Measurements from ENCODE around the gene MB. TPM values are rescaled to one million over a fixed set of nuclear protein-coding genes. Genes with fewer than 3 reads are reported as not detected.

Gene MB
- total and polyA plus RNA-seq, 2 experiments from 2014 or later, result not detected

GRCh38 chr22:35605851-35606481, 11.2 kb downstream of the MB start:
- Mint-ChIP-seq H3K4me1 (0 out of 3 replicates have a peak, but pooled peaks cover 2% of the 10 kb centered on the region), H3K27ac (no peak overlapping the region), H3K9me3 (no peaks in the 10 kb centered on the region), H3K4me3 (no peak overlapping the region), H3K36me3 (ENCODE audit: low read depth) (no peaks in the 10 kb centered on the region), H3K27me3 (ENCODE audit: insufficient read depth, low read depth, poor library complexity) (peaks cover 4% of the 10 kb centered on the region)
- Histone ChIP-seq H3K36me3 (ENCODE audit: insufficient read depth) (no peaks in the 10 kb centered on the region), H3K4me1 (ENCODE audit: insufficient read depth) (no peaks in the 10 kb centered on the region), H3K9me2 (ENCODE audit: insufficient read depth) (no peaks in the 10 kb centered on the region), H3K4me2 (no peak overlapping the region), H3K79me2 (replicated peaks; ENCODE audit: insufficient read depth) (no peaks in the 10 kb centered on the region), H3K27ac (ENCODE audit: low read depth) (no peak overlapping the region), H4K20me1 (replicated peaks; ENCODE audit: insufficient read depth) (no peaks in the 10 kb centered on the region), H2AFZ (peak overlapping the region; percentile 52; the same call in 1 of the 2 replicates), H3F3A (replicated peaks; ENCODE audit: low read depth) (peaks cover 8% of the 10 kb centered on the region; the same call in 1 of the 2 replicates), H3K27me3 (ENCODE audit: insufficient read depth) (no peaks in the 10 kb centered on the region), H3K4me3 (no peak overlapping the region)
- TF ChIP-seq EZH2 (IDR thresholded peaks at IDR 0.05; ENCODE audit: low read depth, unreplicated experiment), result no peak
- TF ChIP-seq ETS1 (IDR thresholded peaks at IDR 0.05), result no peak
- TF ChIP-seq REST (IDR thresholded peaks at IDR 0.05; ENCODE audit: unreplicated experiment), result no peak
- TF ChIP-seq EZH2phosphoT487 (IDR thresholded peaks at IDR 0.05; ENCODE audit: unreplicated experiment), result no peak
- no peak for TF ChIP-seq ZNF331 (CRISPR knock-in tag; IDR thresholded peaks at IDR 0.05; ENCODE audit: low read depth)
- TF ChIP-seq STAT1 (IDR thresholded peaks at IDR 0.05; ENCODE audit: unreplicated experiment), result no peak
- TF ChIP-seq ZNF462 (CRISPR knock-in tag; IDR thresholded peaks at IDR 0.05), result no peak
- no peak for TF ChIP-seq JUNB (IDR thresholded peaks at IDR 0.05; ENCODE audit: unreplicated experiment)
- no peak for TF ChIP-seq NANOG (IDR thresholded peaks at IDR 0.05; ENCODE audit: borderline replicate concordance)
- TF ChIP-seq CREB1 (CRISPR knock-in tag; IDR thresholded peaks at IDR 0.05; ENCODE audit: low read depth), result no peak
- no peak for TF ChIP-seq POLR2AphosphoS5 (IDR thresholded peaks at IDR 0.05; ENCODE audit: low read depth)
- no peak for ATAC-seq
- DNase-seq (ENCODE audit: low spot score), result no peak
